ENCODE data around the gene NFKBIL1.
"Not testable (repeated sequence)": the region's sequence is repeated elsewhere in the genome, so short reads cannot be mapped to it uniquely, and the experiment has no call there.

Gene NFKBIL1, protein sequence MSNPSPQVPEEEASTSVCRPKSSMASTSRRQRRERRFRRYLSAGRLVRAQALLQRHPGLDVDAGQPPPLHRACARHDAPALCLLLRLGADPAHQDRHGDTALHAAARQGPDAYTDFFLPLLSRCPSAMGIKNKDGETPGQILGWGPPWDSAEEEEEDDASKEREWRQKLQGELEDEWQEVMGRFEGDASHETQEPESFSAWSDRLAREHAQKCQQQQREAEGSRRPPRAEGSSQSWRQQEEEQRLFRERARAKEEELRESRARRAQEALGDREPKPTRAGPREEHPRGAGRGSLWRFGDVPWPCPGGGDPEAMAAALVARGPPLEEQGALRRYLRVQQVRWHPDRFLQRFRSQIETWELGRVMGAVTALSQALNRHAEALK

DNA sequence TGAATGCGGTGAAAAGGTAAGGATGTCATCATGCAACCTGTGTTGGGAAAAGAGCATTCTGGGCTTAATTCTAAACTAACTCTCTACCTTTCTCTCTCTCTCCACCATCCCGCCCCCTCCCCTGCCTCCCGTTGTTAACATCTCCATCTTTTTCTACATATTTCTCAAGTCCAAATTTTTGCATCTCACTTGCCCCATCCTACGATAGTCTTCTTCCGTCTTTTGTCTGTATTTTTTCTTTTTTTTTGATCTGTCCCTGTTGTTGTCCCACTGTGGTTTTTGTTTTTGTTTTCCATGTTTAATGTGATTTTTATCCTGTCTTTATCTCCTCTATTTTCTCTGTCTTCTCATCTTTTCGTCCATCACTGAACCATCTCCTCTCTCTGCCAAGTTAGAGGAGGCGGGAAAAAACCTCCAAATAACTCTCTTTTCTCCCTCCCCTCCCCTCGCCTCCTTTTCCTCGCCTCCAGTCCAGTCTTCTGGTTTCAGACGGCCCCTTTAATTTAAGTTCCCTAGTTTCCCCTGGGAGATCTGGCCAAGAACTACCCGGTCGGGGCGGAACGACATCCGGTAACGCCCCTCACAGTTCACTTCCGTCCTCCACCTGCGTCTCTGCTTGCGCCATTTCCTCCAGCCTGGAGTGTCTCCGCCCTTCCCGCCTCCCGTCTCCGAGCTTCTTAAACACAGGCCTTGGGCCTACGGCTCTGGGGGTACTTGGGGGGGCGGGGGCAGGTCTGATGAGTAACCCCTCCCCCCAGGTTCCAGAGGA is at the start of gene NFKBIL1:
NFKBIL1 (plus strand) TSS at position 651 of the 769 bp plus-strand sequence; CDS start at position 738, 87 bp downstream.
- DNase-seq = peak; percentile 92

DNA sequence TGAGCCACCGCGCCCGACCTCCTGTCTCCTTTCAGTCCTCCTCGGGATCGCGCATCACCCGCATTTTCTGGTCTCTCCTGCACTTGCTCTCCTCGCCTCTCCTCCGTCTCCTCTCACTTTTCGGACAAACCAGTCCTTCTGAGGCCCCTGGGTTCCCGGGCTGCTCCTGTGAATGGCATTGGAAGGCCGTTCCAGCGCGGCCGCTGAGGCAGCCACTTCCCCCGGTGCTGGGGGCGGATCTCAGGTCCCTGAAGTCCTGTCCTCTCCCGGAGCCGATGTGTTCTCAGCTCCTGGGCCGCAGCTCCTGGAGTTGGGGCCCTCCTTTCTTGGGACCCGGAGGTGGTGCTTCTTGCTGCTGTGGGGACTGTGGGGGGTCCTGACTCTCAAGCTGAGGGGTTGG is 48.7 kb upstream of the NFKBIL1 start:
- no peak for DNase-seq

- not testable (repeated sequence) for DNase-seq
Observed at GRCh38 chr6:31499648-31500047, 47.8 kb upstream of the NFKBIL1 start.

- DNase-seq = no peak
Observed at GRCh38 chr6:31502586-31502985, 44.8 kb upstream of the NFKBIL1 start.

GRCh38 chr6:31509036-31509435 is 38.4 kb upstream of the NFKBIL1 start:
- DNase-seq = not testable (repeated sequence)

- DNase-seq = no peak
Observed at GRCh38 chr6:31510007-31510406, 37.4 kb upstream of the NFKBIL1 start.

- DNase-seq = no peak
Observed at GRCh38 chr6:31513456-31514165, 33.8 kb upstream of the NFKBIL1 start.

DNA sequence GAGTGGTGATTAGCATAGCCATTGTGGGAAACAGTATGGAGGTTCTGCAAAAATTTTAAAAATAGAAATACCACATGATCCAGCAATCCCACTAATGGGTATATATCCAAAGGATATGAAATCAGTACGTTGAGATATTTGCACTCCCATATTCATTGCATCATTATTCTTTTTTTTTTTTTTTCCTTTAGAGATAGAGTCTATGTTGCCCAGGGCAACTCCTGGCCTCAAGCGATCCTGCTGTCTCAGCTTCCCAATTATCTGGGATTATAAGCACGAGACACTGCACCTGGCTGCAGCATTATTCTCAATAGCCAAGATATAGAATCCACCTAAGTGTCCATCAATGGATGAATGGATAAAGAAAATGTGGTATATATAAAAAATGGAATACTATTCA is 25.6 kb upstream of the NFKBIL1 start:
- DNase-seq = no peak

DNA sequence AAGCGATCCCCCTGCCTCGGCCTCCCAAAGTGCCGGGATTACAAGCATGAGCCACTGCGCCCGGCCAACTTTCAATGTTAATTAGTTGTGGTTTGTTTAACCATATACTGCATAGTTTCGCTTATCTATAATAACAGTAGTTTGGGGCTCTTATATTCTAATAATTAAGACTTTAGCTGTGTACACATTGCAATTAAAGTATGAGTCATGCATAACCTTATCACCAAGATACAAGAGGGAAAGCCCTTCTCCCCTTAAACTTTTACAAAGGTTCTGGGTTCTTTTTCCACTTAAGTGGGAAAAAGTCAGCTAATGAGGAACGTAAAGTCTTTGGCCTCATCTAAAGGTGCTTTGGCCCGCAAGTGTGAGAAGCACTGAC is 21.9 kb upstream of the NFKBIL1 start:
- DNase-seq = no peak

GRCh38 chr6:31525932-31526591 is 21.3 kb upstream of the NFKBIL1 start:
- DNase-seq = no peak

- no peak for DNase-seq
Observed at GRCh38 chr6:31528307-31528777, 19.1 kb upstream of the NFKBIL1 start.

DNA sequence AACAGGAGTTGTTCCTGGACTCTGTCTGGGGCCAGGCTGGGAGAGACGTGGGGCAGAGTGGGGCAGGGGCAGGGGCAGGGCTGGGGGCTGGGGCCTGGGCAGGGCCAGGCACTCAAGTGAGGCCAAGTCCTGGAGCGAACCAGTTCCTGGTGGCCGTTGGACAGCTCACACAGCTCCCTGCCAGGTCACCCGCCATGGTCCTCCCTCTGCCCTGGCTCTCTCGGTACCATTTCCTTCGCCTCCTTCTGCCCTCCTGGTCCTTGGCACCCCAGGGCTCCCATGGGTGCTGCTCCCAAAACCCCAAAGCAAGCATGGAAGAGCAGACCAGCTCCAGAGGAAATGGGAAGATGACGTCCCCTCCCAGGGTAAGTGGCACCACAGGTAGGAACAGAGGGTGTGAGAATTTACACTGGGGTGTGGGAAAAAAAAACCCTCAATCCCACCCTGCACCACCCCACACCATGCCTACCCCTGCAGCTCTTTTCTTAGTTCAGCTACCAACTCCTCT is 18.5 kb upstream of the NFKBIL1 start, which contains the start of gene MCCD1:
MCCD1 (plus strand) TSS at position 142 of the 508 bp plus-strand sequence; CDS start at position 195, 53 bp downstream.
- no peak for DNase-seq

- DNase-seq = no peak
Observed at GRCh38 chr6:31529329-31530150, 17.9 kb upstream of the NFKBIL1 start.

DNA sequence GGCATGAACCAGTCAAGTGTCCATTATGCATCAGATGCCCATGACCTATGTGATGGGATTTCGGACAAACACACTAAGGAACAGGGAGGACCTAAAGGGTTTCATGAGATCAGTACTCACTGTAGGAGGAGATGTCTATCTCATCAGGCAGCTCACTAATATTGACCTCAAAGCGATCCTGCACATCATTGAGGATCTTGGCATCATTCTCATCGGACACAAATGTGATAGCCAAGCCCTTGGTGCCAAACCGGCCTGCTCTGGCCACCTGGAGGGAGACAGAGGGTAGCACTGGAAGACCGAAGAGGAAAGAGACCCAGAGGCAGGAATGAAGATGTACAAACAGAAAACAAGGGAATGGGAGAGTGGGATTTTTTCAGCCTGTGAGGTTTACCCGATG is 16.7 kb upstream of the NFKBIL1 start:
- DNase-seq = no peak

GRCh38 chr6:31531162-31531561 is 16.2 kb upstream of the NFKBIL1 start:
- no peak for DNase-seq

GRCh38 chr6:31531771-31532643 is 15.4 kb upstream of the NFKBIL1 start:
- DNase-seq = no peak

DNA sequence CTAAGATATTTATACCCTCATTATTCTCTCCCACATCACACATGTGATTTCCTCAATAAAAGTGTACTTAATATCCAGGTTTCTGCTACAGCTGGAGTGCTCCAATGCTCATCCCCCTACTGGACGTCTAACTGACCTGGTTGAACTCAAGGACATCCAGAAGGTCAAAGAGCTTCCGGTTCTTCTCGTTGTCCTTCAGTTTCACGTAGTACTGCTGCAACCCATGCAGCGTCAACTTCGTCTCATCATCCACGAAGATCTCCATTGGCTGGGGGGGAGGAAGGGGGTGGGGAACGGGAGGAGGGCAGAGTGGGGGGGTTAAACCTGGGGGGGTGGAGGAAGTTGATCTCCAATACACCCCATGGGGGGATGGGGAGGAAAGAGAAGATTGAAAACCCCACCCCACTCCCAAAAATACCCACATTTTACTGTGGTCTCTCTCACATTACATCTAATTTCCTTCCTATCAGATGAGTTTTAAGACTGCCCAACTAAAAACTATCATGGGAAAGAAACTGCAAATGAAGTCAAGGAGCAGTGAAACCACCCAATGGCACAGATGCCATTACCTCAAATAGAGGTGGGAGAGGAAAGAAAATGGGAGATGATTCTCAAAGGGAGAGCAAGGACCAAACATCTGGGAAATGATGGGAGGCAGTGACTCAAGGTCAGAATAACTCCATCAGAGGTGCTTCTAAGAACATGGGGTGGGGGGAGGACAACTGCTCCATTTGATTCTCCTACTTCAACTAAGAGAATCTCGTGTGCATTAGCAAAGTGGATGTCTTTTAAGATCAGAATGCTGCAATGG is 14.6 kb upstream of the NFKBIL1 start:
- no peak for DNase-seq

DNA sequence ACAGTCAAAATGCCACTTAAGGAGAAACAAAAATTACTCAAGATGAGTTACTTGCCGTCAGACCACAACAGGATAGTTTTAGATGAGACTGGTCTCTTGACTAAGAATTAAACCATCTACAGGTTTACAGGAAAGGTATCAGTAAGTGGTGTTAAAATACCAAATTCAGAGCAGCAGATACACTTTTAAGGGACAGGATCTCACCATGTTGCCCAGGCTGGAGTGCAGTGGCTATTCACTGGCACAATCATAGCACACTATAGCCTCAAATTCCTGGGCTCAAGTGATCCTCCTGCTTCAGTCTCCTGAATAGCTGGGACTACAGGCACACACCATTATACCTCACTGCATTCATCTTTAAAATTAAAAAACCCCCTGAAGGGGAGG is 14.0 kb upstream of the NFKBIL1 start:
- DNase-seq = no peak

GRCh38 chr6:31534011-31534410 is 13.4 kb upstream of the NFKBIL1 start:
- no peak for DNase-seq
